Large intestine (tissue), 3 donors: ENCODE data around the gene CYFIP1. TPM values are rescaled to one million over a fixed set of nuclear protein-coding genes. Genes with fewer than 3 reads are reported as not detected.

Source experiments
- DNase-seq, 2 donors: peaks; one replicate each; pipeline versions ENCODE4 v3.0.0 to v3.0.0-alpha.2; 2013
- H3K27ac ChIP-seq: one replicate; pipeline ENCODE4 v1.5.1; 2013; ENCODE audit warnings: low read length
- H3K27me3 ChIP-seq: 2 replicates; pipeline ENCODE4 v1.6.1; 2013; ENCODE audit warnings: low read length; ENCODE audit not compliant: control insufficient read depth, insufficient read depth
- H3K36me3 ChIP-seq: 2 replicates; pipeline ENCODE4 v1.6.1; 2013; ENCODE audit warnings: low read length; ENCODE audit not compliant: control insufficient read depth, insufficient read depth
- H3K4me1 ChIP-seq: one replicate; pipeline ENCODE4 v1.6.1; 2013; ENCODE audit warnings: low read length; ENCODE audit not compliant: control insufficient read depth, insufficient read depth
- H3K4me3 ChIP-seq: one replicate; pipeline ENCODE4 v1.5.1; 2013; ENCODE audit warnings: low read length
- H3K9me3 ChIP-seq: one replicate; pipeline ENCODE4 v1.6.1; 2013; ENCODE audit warnings: mild to moderate bottlenecking, low read depth, low read length, moderate library complexity; ENCODE audit not compliant: control insufficient read depth
- WGBS: methylation state at CpG from one replicate; pipeline ENCODE4 v1.1.5; 2013; ENCODE audit warnings: low lambda C conversion rate; ENCODE audit not compliant: insufficient coverage; 5-methylcytosine and 5-hydroxymethylcytosine counted together
- polyA plus RNA-seq: library from polyadenylated mRNA; unstranded; fragments of 120-200 nt; gene quantifications from one replicate; pipeline ENCODE4 v1.2.1, GENCODE V29; 2013

Gene CYFIP1
- polyA plus RNA-seq, 1 donor: 96.7 TPM

DNA sequence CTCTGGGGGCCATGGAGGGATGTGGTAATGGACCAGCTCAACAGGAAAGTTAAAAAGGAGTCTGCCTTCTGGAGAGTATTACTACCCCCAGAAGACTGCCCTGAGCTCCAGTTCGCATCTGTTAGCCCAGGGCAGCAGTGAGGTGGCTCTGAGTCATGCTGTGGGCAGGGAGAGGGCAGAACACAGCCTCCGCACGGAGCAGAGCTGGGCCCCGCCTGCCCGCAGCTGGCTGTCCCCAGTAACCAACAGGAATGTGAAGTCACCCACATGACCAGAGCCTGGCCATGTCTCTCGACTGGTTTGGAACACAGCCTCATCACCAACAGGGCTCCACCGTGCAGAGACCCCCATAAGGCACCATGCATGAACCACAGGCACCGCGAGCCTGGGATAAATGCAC lies 62.1 kb downstream of the CYFIP1 start:
- WGBS: no CpG with 5 or more reads among the region's 9 CpGs
- peaks cover 64% of the 10 kb centered on the region for H3K36me3 ChIP-seq
- H3K4me3 ChIP-seq: no peak overlapping the region
- H3K27ac ChIP-seq: no peak overlapping the region
- DNase-seq: no peak
- no peaks in the 10 kb centered on the region for H3K4me1 ChIP-seq
- no peaks in the 10 kb centered on the region for H3K27me3 ChIP-seq
- H3K9me3 ChIP-seq: no peaks in the 10 kb centered on the region

DNA sequence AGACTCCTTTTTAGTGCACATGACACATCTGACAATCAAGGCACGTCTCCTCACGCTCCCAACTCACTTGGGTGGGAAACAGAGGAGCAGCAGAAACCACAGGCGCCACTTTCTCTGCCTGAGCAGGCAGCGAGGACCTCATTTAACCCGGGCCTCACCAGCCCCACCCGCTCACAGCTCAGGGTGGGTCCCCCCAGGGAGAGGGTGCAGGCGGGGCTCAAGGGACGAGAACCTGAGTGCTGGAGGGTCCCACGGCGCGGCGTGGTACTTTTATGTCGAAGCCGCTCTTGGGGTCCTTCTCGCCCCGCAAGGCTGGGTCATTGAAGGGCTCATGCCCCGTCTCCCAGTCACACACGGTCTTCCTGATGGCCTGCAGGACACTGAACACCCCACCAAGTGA lies 62.6 kb downstream of the CYFIP1 start:
- no peak for DNase-seq
- Histone ChIP-seq H3K36me3 (peaks cover 68% of the 10 kb centered on the region), H3K9me3 (no peaks in the 10 kb centered on the region), H3K4me3 (no peak overlapping the region), H3K27ac (no peak overlapping the region), H3K4me1 (no peaks in the 10 kb centered on the region), H3K27me3 (no peaks in the 10 kb centered on the region)
- no CpG with 5 or more reads among the region's 18 CpGs for WGBS

DNA sequence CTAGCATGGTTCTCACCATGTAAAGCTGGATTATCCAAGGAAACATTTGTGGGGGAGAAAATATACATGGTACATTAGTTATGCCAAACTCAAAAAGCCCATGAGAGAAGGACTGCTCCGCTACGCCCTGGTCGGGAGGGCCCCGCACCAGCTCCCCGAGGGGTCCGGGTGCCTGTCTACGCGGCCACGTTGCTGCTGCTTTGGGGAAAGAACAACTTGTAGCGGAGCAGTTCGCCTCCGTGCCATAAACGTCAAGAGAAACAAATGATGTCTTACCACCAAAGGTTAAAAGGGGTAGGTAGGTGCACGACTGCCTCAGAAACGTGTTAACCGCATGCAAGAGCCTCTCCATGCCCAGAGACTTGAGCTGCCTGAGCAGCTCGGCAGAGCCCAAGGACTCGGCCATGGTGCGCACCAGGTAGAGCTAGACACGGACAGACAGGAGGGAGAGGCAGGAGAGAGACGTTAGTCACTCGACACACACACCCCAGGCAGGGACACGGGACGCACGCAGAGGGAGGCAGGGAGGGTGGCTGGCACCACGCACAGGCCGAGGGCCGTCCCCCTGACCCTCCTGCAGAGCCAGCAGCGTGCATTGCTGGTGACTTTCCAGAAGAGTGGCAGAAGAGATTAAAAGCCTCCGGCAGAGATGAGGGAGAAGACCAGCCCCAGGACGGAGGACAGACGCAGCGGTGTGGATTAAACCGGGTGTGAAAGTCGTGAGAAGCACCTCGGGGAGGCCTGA lies 63.4 kb downstream of the CYFIP1 start:
- Histone ChIP-seq H3K4me1 (no peaks in the 10 kb centered on the region), H3K9me3 (no peaks in the 10 kb centered on the region), H3K27me3 (no peaks in the 10 kb centered on the region), H3K4me3 (no peak overlapping the region), H3K27ac (no peak overlapping the region), H3K36me3 (peaks cover 71% of the 10 kb centered on the region)
- no peak for DNase-seq
- WGBS: 81% methylated on average over 3 of the region's 36 CpGs

DNA sequence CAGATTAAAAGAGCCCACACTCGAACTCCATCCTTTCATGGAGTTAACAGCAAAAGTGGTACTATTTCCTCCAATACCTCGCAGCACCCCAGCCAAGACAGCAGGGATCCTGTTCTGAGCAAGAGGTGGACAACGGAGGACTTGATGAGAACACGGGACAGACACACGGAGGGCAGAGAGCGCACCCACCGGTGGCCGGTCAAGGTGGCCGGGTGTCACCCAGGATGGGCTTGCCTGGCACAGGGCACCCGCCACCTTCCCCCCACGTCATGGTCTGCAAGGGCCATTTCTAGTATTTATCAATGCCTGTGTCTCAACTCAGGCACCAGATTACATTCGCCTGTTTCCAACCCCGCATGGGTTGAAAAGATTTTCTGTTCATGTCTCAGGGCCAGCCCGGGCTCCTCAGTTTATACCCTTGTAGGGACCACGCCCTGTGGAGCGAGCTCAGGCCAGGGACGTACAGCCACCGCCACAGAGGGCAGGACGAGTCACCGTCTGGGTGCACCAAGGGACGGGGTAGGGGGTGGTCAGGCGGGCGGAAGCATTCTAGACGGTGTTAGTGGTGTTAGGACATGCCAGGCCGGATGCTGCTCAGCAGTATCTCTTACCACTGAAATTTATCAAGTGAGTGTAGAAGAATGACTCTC lies 64.2 kb downstream of the CYFIP1 start:
- H3K27ac ChIP-seq: no peak overlapping the region
- 93% methylated on average over 3 of the region's 25 CpGs for WGBS
- no peaks in the 10 kb centered on the region for H3K4me1 ChIP-seq
- H3K27me3 ChIP-seq: no peaks in the 10 kb centered on the region
- no peak for DNase-seq
- H3K4me3 ChIP-seq: no peak overlapping the region
- peaks cover 79% of the 10 kb centered on the region for H3K36me3 ChIP-seq
- H3K9me3 ChIP-seq: no peaks in the 10 kb centered on the region

DNA sequence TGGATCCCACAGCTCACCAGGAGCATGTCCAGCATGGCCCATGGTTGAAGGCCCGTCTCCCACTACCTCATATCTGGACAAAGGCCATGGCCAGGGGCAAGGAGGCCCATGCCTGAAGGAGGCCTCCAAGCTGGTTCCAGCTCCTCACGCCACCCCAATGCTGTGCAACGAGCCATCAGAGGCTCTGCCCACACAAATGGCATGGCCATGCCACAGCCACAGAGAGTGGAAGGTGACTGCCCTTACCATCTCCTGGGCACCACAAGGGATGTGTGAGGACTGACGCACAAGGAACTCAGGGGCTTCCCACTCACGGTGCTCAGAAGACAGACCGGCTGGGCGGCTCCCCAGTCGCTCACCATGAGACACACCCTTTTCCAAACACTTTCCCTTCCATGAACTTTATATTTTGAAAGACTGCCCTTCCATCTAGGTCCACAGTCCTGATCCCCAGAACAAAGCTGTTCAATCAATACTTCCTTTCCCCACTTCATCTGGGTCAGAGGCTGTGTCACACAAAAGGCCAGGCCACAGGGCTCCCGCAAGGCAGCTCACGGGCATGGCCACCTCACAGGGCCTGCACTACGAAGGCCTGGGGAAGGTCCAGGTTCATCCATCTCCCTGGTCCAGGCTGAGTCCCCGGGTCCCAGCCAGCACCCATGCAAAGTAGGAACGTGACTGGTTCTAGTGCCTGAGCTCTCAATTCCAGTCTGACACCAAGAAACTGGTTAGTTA lies 66.4 kb downstream of the CYFIP1 start:
- Histone ChIP-seq H3K4me1 (no peaks in the 10 kb centered on the region), H3K9me3 (no peaks in the 10 kb centered on the region), H3K4me3 (no peak overlapping the region), H3K36me3 (peaks cover 88% of the 10 kb centered on the region), H3K27ac (no peak overlapping the region), H3K27me3 (no peaks in the 10 kb centered on the region)
- no CpG with 5 or more reads among the region's 13 CpGs for WGBS
- DNase-seq: no peak

DNA sequence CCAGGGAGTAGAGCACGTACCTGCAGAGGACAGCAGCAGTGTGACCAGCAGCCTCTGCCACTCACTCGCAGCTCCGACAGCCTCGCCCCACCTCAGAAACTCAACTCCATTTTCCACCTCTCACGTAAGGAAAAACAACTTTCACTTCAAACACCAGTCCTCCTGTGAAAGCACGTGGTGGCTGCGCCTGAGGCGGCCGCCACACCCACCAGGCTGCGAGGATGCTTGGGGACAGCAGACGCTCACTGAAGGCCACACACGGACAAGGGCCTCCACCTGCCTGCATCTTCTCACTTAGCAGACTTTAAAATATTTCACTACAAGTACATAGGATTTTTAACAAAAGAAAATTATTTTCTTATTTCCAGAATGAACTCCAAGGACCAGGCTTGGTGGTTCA lies 67.9 kb downstream of the CYFIP1 start:
- no peaks in the 10 kb centered on the region for H3K27me3 ChIP-seq
- H3K9me3 ChIP-seq: no peaks in the 10 kb centered on the region
- H3K27ac ChIP-seq: no peak overlapping the region
- H3K36me3 ChIP-seq: peaks cover 88% of the 10 kb centered on the region
- H3K4me3 ChIP-seq: no peak overlapping the region
- WGBS: 100% methylated on average over 4 of the region's 12 CpGs
- no peak for DNase-seq
- no peaks in the 10 kb centered on the region for H3K4me1 ChIP-seq

DNA sequence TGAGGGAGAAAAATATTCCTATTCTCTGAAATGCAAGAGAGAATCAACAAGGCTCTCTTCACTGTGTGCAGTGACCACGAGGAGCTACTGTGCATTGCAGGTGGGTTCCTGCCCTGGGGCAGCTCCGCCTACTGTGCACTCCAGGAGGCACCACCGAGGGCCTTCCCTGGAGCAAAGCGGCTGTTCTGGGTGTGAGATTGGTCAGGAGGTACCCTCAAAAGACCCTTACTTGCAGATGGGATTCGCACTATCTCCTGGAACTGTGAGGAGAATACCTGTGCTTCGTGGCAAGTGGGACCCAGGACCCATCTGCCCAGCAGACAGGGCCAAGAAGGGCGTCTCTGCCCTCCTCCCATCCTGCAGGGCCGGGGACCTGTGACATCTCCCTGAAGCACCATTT lies 68.9 kb downstream of the CYFIP1 start:
- H3K4me1 ChIP-seq: no peaks in the 10 kb centered on the region
- H3K36me3 ChIP-seq: peaks cover 85% of the 10 kb centered on the region
- no peak overlapping the region for H3K27ac ChIP-seq
- H3K9me3 ChIP-seq: no peaks in the 10 kb centered on the region
- no CpG with 5 or more reads among the region's 8 CpGs for WGBS
- H3K4me3 ChIP-seq: no peak overlapping the region
- no peak for DNase-seq
- H3K27me3 ChIP-seq: no peaks in the 10 kb centered on the region

DNA sequence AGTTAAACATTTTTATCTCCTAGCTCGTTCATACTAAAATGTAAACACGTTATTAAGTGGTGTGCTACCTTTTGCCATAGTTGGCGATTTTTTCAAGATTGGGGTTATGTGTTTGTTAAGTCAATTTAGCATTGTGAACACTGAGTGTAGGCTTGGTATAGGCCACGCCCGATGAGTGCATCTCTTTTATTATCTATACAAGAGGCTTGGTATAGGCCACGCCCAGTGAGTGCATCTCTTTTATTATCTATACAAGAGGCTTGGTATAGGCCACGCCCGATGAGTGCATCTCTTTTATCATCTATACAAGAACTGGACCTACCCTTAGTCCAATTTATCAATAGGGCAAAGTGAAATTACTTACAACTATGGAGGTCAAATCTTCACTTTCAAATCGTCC lies 71.3 kb downstream of the CYFIP1 start:
- Histone ChIP-seq H3K36me3 (peaks cover 72% of the 10 kb centered on the region), H3K9me3 (no peaks in the 10 kb centered on the region), H3K27me3 (no peaks in the 10 kb centered on the region), H3K27ac (no peak overlapping the region), H3K4me3 (no peak overlapping the region), H3K4me1 (no peaks in the 10 kb centered on the region)
- DNase-seq: no peak
- WGBS: 40% methylated on average over 1 of the region's 9 CpGs

DNA sequence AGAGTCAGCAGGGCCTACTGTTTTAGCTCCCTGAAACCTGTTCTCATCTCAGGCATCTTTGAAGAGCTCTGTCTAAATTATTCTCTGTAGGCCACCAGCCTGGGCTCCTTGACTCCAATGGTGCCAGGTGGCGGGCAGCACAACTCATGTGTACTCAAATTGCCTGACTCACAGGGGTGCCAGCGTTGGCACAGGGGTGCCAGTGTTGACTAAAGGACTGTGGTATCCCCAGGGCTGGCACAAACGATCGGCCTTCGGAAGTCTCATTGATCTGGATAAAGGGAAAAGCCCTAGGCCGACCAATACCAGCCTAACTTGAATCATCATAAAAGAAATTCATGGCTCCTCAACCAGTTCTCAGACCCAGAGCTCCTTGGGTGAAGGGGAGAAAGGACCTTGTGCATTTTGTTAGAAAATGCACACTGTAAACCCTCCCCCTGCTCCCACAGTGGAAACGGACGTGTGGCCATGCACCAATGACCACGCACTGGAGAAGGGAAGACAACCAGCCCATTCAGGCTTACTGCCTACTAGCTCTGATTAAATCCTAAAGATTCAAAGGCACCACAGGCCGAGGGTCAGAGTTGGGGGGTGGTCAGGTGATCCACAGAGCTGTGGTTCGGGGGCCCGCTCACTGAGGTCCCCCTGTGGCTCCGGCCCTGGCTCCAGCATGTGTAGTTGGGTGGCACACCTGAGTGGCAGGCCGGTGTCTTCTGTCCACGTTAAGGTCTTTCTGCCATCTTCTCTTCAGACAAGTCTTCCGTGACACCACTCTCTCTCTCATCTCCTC lies 72.8 kb downstream of the CYFIP1 start:
- H3K27me3 ChIP-seq: no peaks in the 10 kb centered on the region
- no peaks in the 10 kb centered on the region for H3K4me1 ChIP-seq
- H3K4me3 ChIP-seq: no peak overlapping the region
- DNase-seq: no peak
- WGBS: 100% methylated on average over 1 of the region's 16 CpGs
- no peaks in the 10 kb centered on the region for H3K9me3 ChIP-seq
- no peak overlapping the region for H3K27ac ChIP-seq
- H3K36me3 ChIP-seq: peaks cover 76% of the 10 kb centered on the region

DNA sequence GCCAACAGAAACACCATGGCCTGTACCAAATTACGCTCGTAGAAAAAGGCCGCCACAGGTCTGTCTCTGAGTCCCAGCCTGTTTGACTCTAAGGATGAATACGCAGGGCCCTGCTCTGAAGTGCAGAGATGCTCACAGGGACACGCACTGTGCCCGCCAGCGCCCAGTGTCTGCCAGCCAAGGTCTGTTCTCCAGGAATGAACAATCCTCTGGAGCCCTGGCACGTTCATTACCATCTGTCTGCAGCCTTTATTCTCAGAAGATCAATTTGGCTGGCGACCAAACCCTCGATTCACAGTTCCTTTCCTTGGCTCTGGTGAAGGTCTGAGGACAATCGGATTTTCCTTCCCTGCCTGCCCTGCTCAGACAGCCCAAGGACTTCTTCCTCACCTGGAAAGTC lies 75.4 kb downstream of the CYFIP1 start:
- no peaks in the 10 kb centered on the region for H3K4me1 ChIP-seq
- H3K4me3 ChIP-seq: no peak overlapping the region
- no peaks in the 10 kb centered on the region for H3K9me3 ChIP-seq
- 100% methylated on average over 1 of the region's 11 CpGs for WGBS
- no peak for DNase-seq
- H3K36me3 ChIP-seq: peaks cover 70% of the 10 kb centered on the region
- no peak overlapping the region for H3K27ac ChIP-seq
- H3K27me3 ChIP-seq: no peaks in the 10 kb centered on the region
